GM12892 (cell line): ENCODE results near the gene SIAH3.

Experiments
- POLR2A ChIP-seq: IDR thresholded peaks from 2 replicates; pipeline ENCODE4 v1.6.1; 2011; ENCODE audit warnings: low read depth, low read length, control low read depth
- POLR2AphosphoS5 ChIP-seq: IDR thresholded peaks from 2 replicates; pipeline ENCODE4 v1.6.1; 2011; ENCODE audit warnings: low read depth, low read length, control low read depth

GRCh38 chr13:45821811-45822210 is 29.7 kb downstream of the SIAH3 start:
- TF ChIP-seq POLR2A, result no peak
- no peak for TF ChIP-seq POLR2AphosphoS5
